Endothelial cell (in vitro differentiated cells): ENCODE measurements around the gene TRAF3IP1. TPM values are rescaled to one million over a fixed set of nuclear protein-coding genes. Genes with fewer than 3 reads are reported as not detected.

Experiments used
- DNase-seq: peaks from one replicate; pipeline ENCODE4 v3.0.0; 2021; ENCODE audit warnings: low spot score
- H3K27ac Mint-ChIP-seq: one replicate; pipeline ENCODE4 v1.8.0; 2021; ENCODE audit warnings: mixed read lengths, inconsistent platforms; ENCODE audit not compliant: unreplicated experiment
- H3K27me3 Mint-ChIP-seq: one replicate; pipeline ENCODE4 v1.8.0; 2021; ENCODE audit warnings: mild to moderate bottlenecking, moderate library complexity, mixed read lengths, inconsistent platforms; ENCODE audit not compliant: unreplicated experiment
- H3K36me3 Mint-ChIP-seq: one replicate; pipeline ENCODE4 v1.8.0; 2021; ENCODE audit warnings: mild to moderate bottlenecking, low read depth, mixed read lengths, inconsistent platforms; ENCODE audit not compliant: unreplicated experiment
- H3K4me1 Mint-ChIP-seq: one replicate; pipeline ENCODE4 v1.8.0; 2021; ENCODE audit warnings: mild to moderate bottlenecking, mixed read lengths, inconsistent platforms; ENCODE audit not compliant: unreplicated experiment
- H3K4me3 Mint-ChIP-seq: one replicate; pipeline ENCODE4 v1.8.0; 2021; ENCODE audit warnings: mild to moderate bottlenecking, mixed read lengths, inconsistent platforms; ENCODE audit not compliant: unreplicated experiment
- H3K9me3 Mint-ChIP-seq: one replicate; pipeline ENCODE4 v1.8.0; 2021; ENCODE audit warnings: mixed read lengths, inconsistent platforms; ENCODE audit not compliant: unreplicated experiment
- CTCF ChIP-seq: fragments of 200-600 bp; sonication (generic); IDR thresholded peaks from one replicate; pipeline ENCODE4 v1.5.0; 2021; ENCODE audit warnings: antibody characterized with exemption; ENCODE audit not compliant: unreplicated experiment
- total RNA-seq: library from RNA; stranded (reverse); fragmentation: NEBNext Ultra II Directional; extraction: Animal tissue kit (Norgen Biotek cat#: 25700); gene quantifications from one replicate; pipeline ENCODE4 v1.2.1, GENCODE V29; 2021; ENCODE audit not compliant: unreplicated experiment

TRAF3IP1 gene
- total RNA-seq, 1 donor from 2014 or later, result 17.1 TPM

- Mint-ChIP-seq H3K4me3 (peak overlapping the region; percentile 37), H3K4me1 (no peaks in the 10 kb centered on the region), H3K27me3 (peaks cover 2% of the 10 kb centered on the region), H3K36me3 (no peaks in the 10 kb centered on the region), H3K27ac (no peak overlapping the region), H3K9me3 (no peaks in the 10 kb centered on the region)
- no peak for DNase-seq
- TF ChIP-seq CTCF, result no peak
Observed at GRCh38 chr2:238407566-238407965, 87.2 kb downstream of the TRAF3IP1 start.

GRCh38 chr2:238408615-238409340, 88.5 kb downstream of the TRAF3IP1 start:
- TF ChIP-seq CTCF, result no peak
- Mint-ChIP-seq H3K27ac (no peak overlapping the region), H3K4me1 (no peaks in the 10 kb centered on the region), H3K36me3 (no peaks in the 10 kb centered on the region), H3K27me3 (peaks cover 2% of the 10 kb centered on the region), H3K9me3 (no peaks in the 10 kb centered on the region), H3K4me3 (no peak overlapping the region)
- DNase-seq, result no peak

- Mint-ChIP-seq H3K27me3 (no peaks in the 10 kb centered on the region), H3K4me3 (no peak overlapping the region), H3K36me3 (no peaks in the 10 kb centered on the region), H3K4me1 (no peaks in the 10 kb centered on the region), H3K9me3 (no peaks in the 10 kb centered on the region), H3K27ac (no peak overlapping the region)
- DNase-seq, result no peak
- TF ChIP-seq CTCF, result no peak
Observed at GRCh38 chr2:238409341-238410199, 89.3 kb downstream of the TRAF3IP1 start.

GRCh38 chr2:238412067-238412767, 91.9 kb downstream of the TRAF3IP1 start:
- no peak for DNase-seq
- Mint-ChIP-seq H3K9me3 (peaks cover 8% of the 10 kb centered on the region), H3K27me3 (peaks cover 3% of the 10 kb centered on the region), H3K4me1 (no peaks in the 10 kb centered on the region), H3K27ac (no peak overlapping the region), H3K36me3 (peaks cover 11% of the 10 kb centered on the region), H3K4me3 (no peak overlapping the region)
- no peak for TF ChIP-seq CTCF
